H9 (cell line): Measurements from ENCODE around the gene ZC3H10. TPM values are rescaled to one million over a fixed set of nuclear protein-coding genes. Genes with fewer than 3 reads are reported as not detected.

Source experiments
- DNase-seq: peaks from one replicate; pipeline ENCODE4 v3.0.0-alpha.2; 2017
- H2AFZ ChIP-seq: one replicate; pipeline ENCODE4 v1.6.1; 2013; ENCODE audit warnings: mild to moderate bottlenecking, low read length, control low read depth, moderate library complexity
- H2AK5ac ChIP-seq: 2 replicates; pipeline ENCODE4 v1.6.1; 2013; ENCODE audit warnings: low read length, control low read depth, mixed read lengths; ENCODE audit not compliant: insufficient read length
- H2BK120ac ChIP-seq: one replicate; pipeline ENCODE4 v1.6.1; 2013; ENCODE audit warnings: low read depth, mild to moderate bottlenecking, low read length, control low read depth, inconsistent platforms; ENCODE audit not compliant: poor library complexity, severe bottlenecking
- H2BK12ac ChIP-seq: 2 replicates; pipeline ENCODE4 v1.6.1; 2013; ENCODE audit warnings: low read length, control low read depth, mixed read lengths, low read depth; ENCODE audit not compliant: insufficient read length
- H2BK15ac ChIP-seq: 2 replicates; pipeline ENCODE4 v1.6.1; 2013; ENCODE audit warnings: low read depth, low read length, control low read depth
- H2BK20ac ChIP-seq: one replicate; pipeline ENCODE4 v1.6.1; 2013; ENCODE audit warnings: low read depth, mild to moderate bottlenecking, low read length, control low read depth, inconsistent platforms; ENCODE audit not compliant: poor library complexity, severe bottlenecking
- H2BK5ac ChIP-seq: 2 replicates; pipeline ENCODE4 v1.6.1; 2013; ENCODE audit warnings: low read length, control low read depth, mixed read lengths; ENCODE audit not compliant: insufficient read length
- H3K14ac ChIP-seq: 2 replicates; pipeline ENCODE4 v1.6.1; 2013; ENCODE audit warnings: low read length, control low read depth; ENCODE audit not compliant: insufficient read depth
- H3K18ac ChIP-seq: 2 replicates; pipeline ENCODE4 v1.6.1; 2013; ENCODE audit warnings: low read depth, mild to moderate bottlenecking, mixed read lengths, low read length, control low read depth; ENCODE audit not compliant: insufficient read length
- H3K23ac ChIP-seq: 2 replicates; pipeline ENCODE4 v1.6.1; 2013; ENCODE audit warnings: low read length, control low read depth, mixed read lengths, low read depth; ENCODE audit not compliant: insufficient read length
- H3K23me2 ChIP-seq: 2 replicates; pipeline ENCODE4 v1.6.1; 2013; ENCODE audit warnings: low read depth, mild to moderate bottlenecking, mixed read lengths, low read length, control low read depth; ENCODE audit not compliant: insufficient read length, poor library complexity, severe bottlenecking
- H3K27ac ChIP-seq: 2 replicates; pipeline ENCODE4 v1.5.1; 2013; ENCODE audit warnings: low read length, control low read depth, mixed read lengths, low read depth; ENCODE audit not compliant: insufficient read length
- H3K27me3 ChIP-seq: 2 replicates; pipeline ENCODE4 v1.6.1; 2013; ENCODE audit warnings: low read length, control low read depth, inconsistent platforms; ENCODE audit not compliant: insufficient read depth
- H3K4ac ChIP-seq: 2 replicates; pipeline ENCODE4 v1.6.1; 2013; ENCODE audit warnings: low read depth, mild to moderate bottlenecking, control low read depth, inconsistent platforms, low read length, moderate library complexity
- H3K4me1 ChIP-seq: 2 replicates; pipeline ENCODE4 v1.6.1; 2013; ENCODE audit warnings: low read length, control low read depth, inconsistent platforms; ENCODE audit not compliant: insufficient read depth
- H3K4me2 ChIP-seq: 2 replicates; pipeline ENCODE4 v1.6.1; 2013; ENCODE audit warnings: low read length, control low read depth, mixed read lengths; ENCODE audit not compliant: insufficient read length, insufficient read depth
- H3K56ac ChIP-seq: 2 replicates; pipeline ENCODE4 v1.6.1; 2013; ENCODE audit warnings: low read depth, mild to moderate bottlenecking, mixed read lengths, low read length, control low read depth; ENCODE audit not compliant: insufficient read length
- H3K79me1 ChIP-seq: 2 replicates; pipeline ENCODE4 v1.6.1; 2013; ENCODE audit warnings: low read depth, mild to moderate bottlenecking, moderate library complexity, low read length, control low read depth, inconsistent platforms; ENCODE audit not compliant: insufficient read depth, poor library complexity, severe bottlenecking
- H3K79me2 ChIP-seq: 2 replicates; pipeline ENCODE4 v1.6.1; 2013; ENCODE audit warnings: low read length, control low read depth, inconsistent platforms; ENCODE audit not compliant: insufficient read depth
- H3K9ac ChIP-seq: 2 replicates; pipeline ENCODE4 v1.6.1; 2013; ENCODE audit warnings: low read length, control low read depth, mixed read lengths; ENCODE audit not compliant: insufficient read length; ENCODE audit errors: extremely low read depth
- H3K9me3 ChIP-seq: one replicate; pipeline ENCODE4 v1.6.1; 2013; ENCODE audit warnings: low read depth, low read length, inconsistent platforms; ENCODE audit not compliant: control insufficient read depth
- H3T11ph ChIP-seq: one replicate; pipeline ENCODE4 v1.6.1; 2013; ENCODE audit warnings: mild to moderate bottlenecking, low read length, control low read depth, inconsistent platforms
- H4K20me1 ChIP-seq: one replicate; pipeline ENCODE4 v1.6.1; 2013; ENCODE audit not compliant: control insufficient read depth, insufficient read length, insufficient read depth
- H4K5ac ChIP-seq: 2 replicates; pipeline ENCODE4 v1.6.1; 2013; ENCODE audit warnings: low read depth, mild to moderate bottlenecking, mixed read lengths, low read length, control low read depth; ENCODE audit not compliant: insufficient read length
- H4K8ac ChIP-seq: replicated peaks from 2 replicates; pipeline ENCODE4 v1.6.1; 2013; ENCODE audit warnings: low read length, control low read depth, mixed read lengths, low read depth; ENCODE audit not compliant: insufficient read length
- H4K91ac ChIP-seq: 2 replicates; pipeline ENCODE4 v1.6.1; 2013; ENCODE audit warnings: low read depth, mild to moderate bottlenecking, moderate library complexity, mixed read lengths, low read length, control low read depth; ENCODE audit not compliant: insufficient read length
- H3K27ac Mint-ChIP-seq, 3 experiments: 2 replicates in 2 of 3; 3 replicates in 1 of 3; pipeline ENCODE4 v1.8.0; 2020 to 2021; ENCODE audit warnings: mixed read lengths in 3 of 3, mild to moderate bottlenecking in 1 of 3, moderate library complexity in 1 of 3
- H3K27me3 Mint-ChIP-seq: 2 replicates; pipeline ENCODE4 v1.8.0; 2021; ENCODE audit warnings: low read depth, mild to moderate bottlenecking, moderate library complexity, mixed read lengths
- H3K36me3 Mint-ChIP-seq, 3 experiments: 2 replicates in 2 of 3; 3 replicates in 1 of 3; pipeline ENCODE4 v1.8.0; 2020 to 2021; ENCODE audit warnings: low read depth in 3 of 3, mixed read lengths in 3 of 3; ENCODE audit not compliant: insufficient read depth in 1 of 3
- H3K4me1 Mint-ChIP-seq, 2 experiments: 2 replicates each; pipeline ENCODE4 v1.8.0; 2020; ENCODE audit warnings: mixed read lengths in 2 of 2
- H3K4me3 Mint-ChIP-seq, 2 experiments: 2 replicates in 1 of 2; 3 replicates in 1 of 2; pipeline ENCODE4 v1.8.0; 2020 to 2021; ENCODE audit warnings: mild to moderate bottlenecking in 2 of 2, mixed read lengths in 2 of 2, moderate library complexity in 1 of 2
- H3K9me3 Mint-ChIP-seq, 2 experiments: 2 replicates in 1 of 2; 3 replicates in 1 of 2; pipeline ENCODE4 v1.8.0; 2020; ENCODE audit warnings: mild to moderate bottlenecking in 2 of 2, mixed read lengths in 2 of 2, moderate library complexity in 1 of 2
- CTCF ChIP-seq: fragments of 200-600 bp; sonication (generic); conservative IDR thresholded peaks from 3 replicates; pipeline ENCODE4 v1.8.0; 2021; ENCODE audit warnings: antibody characterized with exemption, mild to moderate bottlenecking
- WGBS: extraction: QIAGEN DNeasy Blood & Tissue Kit; methylation state at CpG from one replicate; pipeline ENCODE4 v1.1.7; 2013; ENCODE audit warnings: missing lambda C conversion rate, low lambda C conversion rate, mixed read lengths; ENCODE audit not compliant: insufficient read length; ENCODE audit errors: extremely low coverage; 5-methylcytosine and 5-hydroxymethylcytosine counted together
- total RNA-seq: library from RNA; stranded (reverse); gene quantifications from 2 replicates; pipeline ENCODE4 v1.2.1, GENCODE V29; 2021

Gene ZC3H10
- total RNA-seq, 1 experiment from 2014 or later = 9.4 TPM

- TF ChIP-seq CTCF = no peak
- no peak overlapping the region for H2BK15ac ChIP-seq
- peaks cover 1% of the 10 kb centered on the region for H3K79me1 ChIP-seq
- no peak overlapping the region for H3K27ac ChIP-seq
- H3K14ac ChIP-seq = no peak overlapping the region
- H3K4me2 ChIP-seq = no peak overlapping the region
- H2AK5ac ChIP-seq = no peak overlapping the region
- no peak overlapping the region for H4K91ac ChIP-seq
- no peak overlapping the region for H4K5ac ChIP-seq
- H3K79me2 ChIP-seq = peaks cover 3% of the 10 kb centered on the region; the same call in 1 of the 2 replicates
- Mint-ChIP-seq H3K36me3 (peaks cover 28 to 36% (median 34%) of the 10 kb centered on the region in 3 experiments), H3K9me3 (peaks cover 0 to 4% of the 10 kb centered on the region in 2 experiments; a peak in 3 of 5 replicates), H3K4me1 (peaks cover 34 to 45% of the 10 kb centered on the region in 2 experiments), H3K4me3 (peak overlapping the region; percentile 12 to 27; a peak in 1 of 5 replicates), H3K27me3 (peaks cover 4% of the 10 kb centered on the region; the same call in 1 of the 2 replicates), H3K27ac (peak overlapping the region in 1 of 3 experiments; percentile 30; a peak in 1 of 7 replicates)
- no peak overlapping the region for H2AFZ ChIP-seq
- H2BK5ac ChIP-seq = no peak overlapping the region
- no peak overlapping the region for H4K8ac ChIP-seq
- H3T11ph ChIP-seq = no peak overlapping the region
- H2BK12ac ChIP-seq = no peak overlapping the region
- no CpG with 5 or more reads among the region's 5 CpGs for WGBS
- H3K23me2 ChIP-seq = peaks cover 25% of the 10 kb centered on the region
- no peak overlapping the region for H3K18ac ChIP-seq
- no peaks in the 10 kb centered on the region for H3K27me3 ChIP-seq
- H3K4ac ChIP-seq = no peak overlapping the region
- H3K9me3 ChIP-seq = no peaks in the 10 kb centered on the region
- DNase-seq = no peak
- no peak overlapping the region for H2BK20ac ChIP-seq
- H3K56ac ChIP-seq = no peak overlapping the region
- H4K20me1 ChIP-seq = no peaks in the 10 kb centered on the region
- no peak overlapping the region for H3K23ac ChIP-seq
- H3K9ac ChIP-seq = no peak overlapping the region
- H3K4me1 ChIP-seq = peaks cover 2% of the 10 kb centered on the region; the same call in 1 of the 2 replicates
- H2BK120ac ChIP-seq = no peak overlapping the region
Measured at GRCh38 chr12:56154818-56155217, 36.8 kb downstream of the ZC3H10 start.
